ENCODE data around the gene ESYT1. TPM values are rescaled to one million over a fixed set of nuclear protein-coding genes. Genes with fewer than 3 reads are reported as not detected.
A peak's percentile ranks its signal among the peaks of the same experiment; 100 is the strongest.

ESYT1 gene
- total RNA-seq, 1 donor from 2014 or later = 464 TPM

DNA sequence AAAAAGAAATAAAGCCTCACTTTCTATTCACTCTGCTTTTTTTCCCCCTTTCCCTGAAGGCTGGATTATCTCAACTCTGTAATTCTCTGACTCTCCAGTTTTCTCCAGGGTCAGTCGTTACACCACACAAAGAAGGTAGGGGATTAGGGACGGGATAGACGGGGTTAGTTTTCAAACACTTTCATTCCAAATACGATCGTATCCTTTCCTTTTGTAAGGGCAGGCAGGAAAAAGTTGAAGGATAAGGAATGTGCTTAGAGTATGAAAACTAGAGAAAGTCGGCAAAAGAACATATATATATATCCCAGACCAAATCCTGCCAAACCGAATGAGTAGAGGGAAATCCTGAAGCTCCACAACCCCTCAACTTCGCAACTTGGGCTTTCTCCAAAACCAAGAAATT, 581 bp upstream of the ESYT1 start:
- peak overlapping the region; percentile 57 for H3K4me3 ChIP-seq (ENCODE audit: low read depth, low read length)
- DNase-seq (ENCODE audit: low read depth) = no peak
- TF ChIP-seq, protein P1, sequence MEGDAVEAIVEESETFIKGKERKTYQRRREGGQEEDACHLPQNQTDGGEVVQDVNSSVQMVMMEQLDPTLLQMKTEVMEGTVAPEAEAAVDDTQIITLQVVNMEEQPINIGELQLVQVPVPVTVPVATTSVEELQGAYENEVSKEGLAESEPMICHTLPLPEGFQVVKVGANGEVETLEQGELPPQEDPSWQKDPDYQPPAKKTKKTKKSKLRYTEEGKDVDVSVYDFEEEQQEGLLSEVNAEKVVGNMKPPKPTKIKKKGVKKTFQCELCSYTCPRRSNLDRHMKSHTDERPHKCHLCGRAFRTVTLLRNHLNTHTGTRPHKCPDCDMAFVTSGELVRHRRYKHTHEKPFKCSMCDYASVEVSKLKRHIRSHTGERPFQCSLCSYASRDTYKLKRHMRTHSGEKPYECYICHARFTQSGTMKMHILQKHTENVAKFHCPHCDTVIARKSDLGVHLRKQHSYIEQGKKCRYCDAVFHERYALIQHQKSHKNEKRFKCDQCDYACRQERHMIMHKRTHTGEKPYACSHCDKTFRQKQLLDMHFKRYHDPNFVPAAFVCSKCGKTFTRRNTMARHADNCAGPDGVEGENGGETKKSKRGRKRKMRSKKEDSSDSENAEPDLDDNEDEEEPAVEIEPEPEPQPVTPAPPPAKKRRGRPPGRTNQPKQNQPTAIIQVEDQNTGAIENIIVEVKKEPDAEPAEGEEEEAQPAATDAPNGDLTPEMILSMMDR (conservative IDR thresholded peaks at IDR 0.05; ENCODE audit: low read depth, low read length) = no peak

DNA sequence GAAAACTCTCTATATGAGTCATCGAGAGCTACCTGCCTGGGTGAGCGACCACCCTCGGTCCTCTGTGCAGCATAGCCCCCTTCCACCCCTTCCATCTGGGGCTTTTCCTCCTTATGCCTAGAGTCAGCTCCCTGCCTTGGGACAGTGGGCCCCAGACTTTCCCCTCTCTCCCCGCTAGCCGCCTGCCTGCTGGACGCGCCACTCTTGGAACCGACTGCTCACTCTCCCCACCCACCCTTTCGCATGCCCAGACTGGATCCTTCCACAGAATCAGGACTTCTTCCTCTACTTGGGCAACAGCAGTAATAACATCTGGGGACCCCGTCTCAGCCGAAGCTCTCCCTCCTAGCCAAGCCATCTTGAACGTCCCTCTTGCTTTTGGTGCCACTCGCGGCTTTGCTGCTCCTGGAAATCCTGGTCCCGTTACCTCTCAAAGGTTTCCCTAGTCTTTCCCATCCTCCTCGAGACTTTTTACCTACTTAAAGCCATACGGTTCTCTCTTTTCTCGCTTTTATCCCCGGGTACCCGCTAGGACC, 671 bp downstream of the ESYT1 start:
- DNase-seq (ENCODE audit: low read depth) = no peak
- TF ChIP-seq, protein P1 (conservative IDR thresholded peaks at IDR 0.05; ENCODE audit: low read depth, low read length) = no peak
- peak overlapping the region; percentile 79 for H3K4me3 ChIP-seq (ENCODE audit: low read depth, low read length)

- DNase-seq (ENCODE audit: low read depth) = no peak
- peak overlapping the region; percentile 79 for H3K4me3 ChIP-seq (ENCODE audit: low read depth, low read length)
- TF ChIP-seq, protein P1 (conservative IDR thresholded peaks at IDR 0.05; ENCODE audit: low read depth, low read length) = no peak
These were observed 1.3 kb downstream of the ESYT1 start for GRCh38 chr12:56129206-56129941.

GRCh38 chr12:56129942-56130495, 2.0 kb downstream of the ESYT1 start:
- H3K4me3 ChIP-seq (ENCODE audit: low read depth, low read length) = peak overlapping the region; percentile 79
- TF ChIP-seq, protein P1 (conservative IDR thresholded peaks at IDR 0.05; ENCODE audit: low read depth, low read length) = no peak

DNA sequence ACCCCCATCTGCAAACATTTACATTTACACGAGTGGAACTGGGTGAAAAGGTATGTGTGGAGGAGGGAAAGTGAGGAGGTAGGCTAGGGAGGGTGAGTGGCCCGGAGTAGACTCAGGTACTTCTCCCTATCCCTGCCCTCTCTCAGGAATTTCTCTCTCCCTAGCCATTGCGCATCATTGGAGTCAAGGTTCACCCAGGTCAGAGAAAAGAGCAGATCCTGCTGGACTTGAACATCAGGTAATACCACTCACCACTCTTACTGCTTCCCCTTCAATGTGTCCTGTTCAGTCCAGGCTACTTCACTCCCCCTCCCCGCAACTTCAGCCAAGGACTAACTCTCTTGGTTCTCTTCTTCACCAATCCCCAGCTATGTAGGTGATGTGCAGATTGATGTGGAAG, 2.8 kb downstream of the ESYT1 start:
- no peak overlapping the region for H3K4me3 ChIP-seq (ENCODE audit: low read depth, low read length)
- TF ChIP-seq, protein P1 (conservative IDR thresholded peaks at IDR 0.05; ENCODE audit: low read depth, low read length) = no peak
- DNase-seq (ENCODE audit: low read depth) = no peak

More at GRCh38 chr12:56129942-56130495, 2.0 kb downstream of the ESYT1 start:
- no peak for DNase-seq (ENCODE audit: low read depth)

DNA sequence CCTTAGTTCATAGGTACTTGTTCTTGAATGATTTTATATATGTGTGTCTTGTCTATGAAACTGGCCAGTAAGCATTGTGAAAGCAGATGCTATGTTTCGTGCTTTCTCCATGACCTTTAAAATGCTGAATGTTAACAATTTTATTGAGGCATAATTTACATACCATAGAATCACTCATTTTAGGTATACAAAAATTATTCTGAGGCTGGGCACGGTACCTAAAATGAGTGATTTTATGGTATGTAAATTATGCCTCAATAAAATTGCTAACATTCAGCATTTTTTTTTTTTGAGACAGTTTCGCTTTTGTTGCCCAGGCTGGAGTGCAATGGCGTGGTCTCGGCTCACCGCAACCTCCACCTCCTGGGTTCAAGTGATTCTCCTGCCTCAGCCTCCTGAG, 6.8 kb downstream of the ESYT1 start:
- TF ChIP-seq, protein P1 (conservative IDR thresholded peaks at IDR 0.05; ENCODE audit: low read depth, low read length) = no peak
- no peak overlapping the region for H3K4me3 ChIP-seq (ENCODE audit: low read depth, low read length)
- DNase-seq (ENCODE audit: low read depth) = no peak

Data from epithelial cell of proximal tubule (primary cell).